ENCODE results near the gene GPR142.

Gene GPR142

GRCh38 chr17:74371653-74372147 lies 4.4 kb downstream of the GPR142 start:
- DNase-seq, result no peak

GRCh38 chr17:74372426-74372825 lies 5.1 kb downstream of the GPR142 start:
- no peak for DNase-seq

GRCh38 chr17:74373838-74374606 lies 6.7 kb downstream of the GPR142 start:
- no peak for DNase-seq

- no peak for DNase-seq
Measured at GRCh38 chr17:74374858-74375257, 7.6 kb downstream of the GPR142 start.

GRCh38 chr17:74379495-74380085 lies 12.3 kb downstream of the GPR142 start:
- peak; percentile 97 for DNase-seq

- DNase-seq, result no peak
Measured at GRCh38 chr17:74380086-74380958, 13.0 kb downstream of the GPR142 start.

GRCh38 chr17:74380959-74381808 lies 13.9 kb downstream of the GPR142 start:
- no peak for DNase-seq

GRCh38 chr17:74383141-74383540 lies 15.8 kb downstream of the GPR142 start:
- DNase-seq, result no peak

GRCh38 chr17:74385201-74385600 lies 17.9 kb downstream of the GPR142 start:
- no peak for DNase-seq

GRCh38 chr17:74386386-74386785 lies 19.1 kb downstream of the GPR142 start:
- no peak for DNase-seq

- no peak for DNase-seq
Measured at GRCh38 chr17:74387365-74388218, 20.3 kb downstream of the GPR142 start.

GRCh38 chr17:74389084-74389753 lies 21.9 kb downstream of the GPR142 start:
- no peak for DNase-seq

GRCh38 chr17:74389937-74390679 lies 22.8 kb downstream of the GPR142 start:
- no peak for DNase-seq

- no peak for DNase-seq
Measured at GRCh38 chr17:74390680-74391653, 23.7 kb downstream of the GPR142 start.

- no peak for DNase-seq
Measured at GRCh38 chr17:74391771-74392170, 24.5 kb downstream of the GPR142 start.

GRCh38 chr17:74392848-74393247 lies 25.5 kb downstream of the GPR142 start:
- no peak for DNase-seq

GRCh38 chr17:74393346-74393942 lies 26.1 kb downstream of the GPR142 start:
- DNase-seq, result no peak

- no peak for DNase-seq
Measured at GRCh38 chr17:74394275-74394950, 27.1 kb downstream of the GPR142 start.
